ENCODE data around the gene KLHDC8A. TPM values are rescaled to one million over a fixed set of nuclear protein-coding genes. Genes with fewer than 3 reads are reported as not detected.
A peak's percentile ranks its signal among the peaks of the same experiment; 100 is the strongest.

The KLHDC8A gene
- total and polyA plus RNA-seq, 12 donors, result 5.1 to 74.9 (median 38.8) TPM

DNA sequence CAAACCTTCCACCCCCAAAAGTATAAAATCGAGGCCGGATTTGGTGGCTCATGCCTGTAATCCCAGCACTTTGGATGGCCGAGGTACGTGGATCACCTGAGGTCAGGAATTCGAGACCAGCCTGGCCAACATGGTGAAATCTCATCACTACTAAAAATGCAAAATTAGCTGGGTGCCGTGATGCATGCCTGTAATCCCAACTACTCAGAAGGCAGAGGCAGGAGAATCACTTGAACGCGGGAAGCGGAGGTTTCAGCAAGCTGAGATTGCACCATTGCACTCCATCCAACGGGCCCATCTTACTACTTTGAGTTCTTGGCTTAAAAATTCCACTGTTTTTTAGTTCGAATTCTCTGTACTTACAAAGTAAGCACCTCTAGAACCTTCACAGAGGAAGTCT is 11.0 kb downstream of the KLHDC8A start:
- H3K36me3 ChIP-seq (replicated peaks in 1 of 2), result no peaks in the 10 kb centered on the region
- peaks cover 6% of the 10 kb centered on the region for H3K27me3 ChIP-seq

GRCh38 chr1:205344066-205344928 is 12.4 kb downstream of the KLHDC8A start:
- H3K27me3 ChIP-seq, result peaks cover 6% of the 10 kb centered on the region
- intact Hi-C loops (cut with DNase I), result no loop called here
- no peak overlapping the region for H3K27ac ChIP-seq
- WGBS, 4 donors, result 8 to 37% (median 16%) methylated on average over 14 to 59 of the region's 59 CpGs
- no peaks in the 10 kb centered on the region for H3K9me3 ChIP-seq (replicated peaks in 1 of 3)
- H3K4me1 ChIP-seq (replicated peaks in 1 of 2), result peaks cover 16 to 21% of the 10 kb centered on the region in 2 donors
- peak overlapping the region in 2 of 4 donors; percentile 18 to 49 for H3K4me3 ChIP-seq
- no peaks in the 10 kb centered on the region for H3K36me3 ChIP-seq (replicated peaks in 1 of 2)
- TF ChIP-seq POLR2A (IDR thresholded peaks at IDR 0.05), result peak; percentile 5 to 22
- TF ChIP-seq, protein P1, sequence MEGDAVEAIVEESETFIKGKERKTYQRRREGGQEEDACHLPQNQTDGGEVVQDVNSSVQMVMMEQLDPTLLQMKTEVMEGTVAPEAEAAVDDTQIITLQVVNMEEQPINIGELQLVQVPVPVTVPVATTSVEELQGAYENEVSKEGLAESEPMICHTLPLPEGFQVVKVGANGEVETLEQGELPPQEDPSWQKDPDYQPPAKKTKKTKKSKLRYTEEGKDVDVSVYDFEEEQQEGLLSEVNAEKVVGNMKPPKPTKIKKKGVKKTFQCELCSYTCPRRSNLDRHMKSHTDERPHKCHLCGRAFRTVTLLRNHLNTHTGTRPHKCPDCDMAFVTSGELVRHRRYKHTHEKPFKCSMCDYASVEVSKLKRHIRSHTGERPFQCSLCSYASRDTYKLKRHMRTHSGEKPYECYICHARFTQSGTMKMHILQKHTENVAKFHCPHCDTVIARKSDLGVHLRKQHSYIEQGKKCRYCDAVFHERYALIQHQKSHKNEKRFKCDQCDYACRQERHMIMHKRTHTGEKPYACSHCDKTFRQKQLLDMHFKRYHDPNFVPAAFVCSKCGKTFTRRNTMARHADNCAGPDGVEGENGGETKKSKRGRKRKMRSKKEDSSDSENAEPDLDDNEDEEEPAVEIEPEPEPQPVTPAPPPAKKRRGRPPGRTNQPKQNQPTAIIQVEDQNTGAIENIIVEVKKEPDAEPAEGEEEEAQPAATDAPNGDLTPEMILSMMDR (IDR thresholded peaks at IDR 0.05), result no peak
- DNase-seq, result peak in 5 of 7 donors; percentile 39 to 60 (median 50)

More for the DNA sequence above, 11.0 kb downstream of the KLHDC8A start:
- no peak for DNase-seq
- TF ChIP-seq POLR2A (IDR thresholded peaks at IDR 0.05), result no peak
- Histone ChIP-seq H3K4me1 (replicated peaks in 1 of 2) (peaks cover 15 to 20% of the 10 kb centered on the region in 2 donors), H3K4me3 (no peak overlapping the region), H3K27ac (no peak overlapping the region), H3K9me3 (replicated peaks in 1 of 3) (no peaks in the 10 kb centered on the region)
- intact Hi-C loops (cut with DNase I), result no loop called here
- 85 to 95% (median 91%) methylated on average over 11 of the region's 11 CpGs for WGBS, 4 donors

- peaks cover 6% of the 10 kb centered on the region for H3K27me3 ChIP-seq
- H3K9me3 ChIP-seq (replicated peaks in 1 of 3), result no peaks in the 10 kb centered on the region
Observed at GRCh38 chr1:205343431-205344065, 13.2 kb downstream of the KLHDC8A start.

GRCh38 chr1:205342986-205343385 is 13.7 kb downstream of the KLHDC8A start:
- Histone ChIP-seq H3K4me1 (replicated peaks in 1 of 2) (peaks cover 16 to 21% of the 10 kb centered on the region in 2 donors), H3K27ac (peak overlapping the region in 1 of 5 donors; percentile 11), H3K4me3 (peak overlapping the region in 1 of 4 donors; percentile 49), H3K36me3 (replicated peaks in 1 of 2) (no peaks in the 10 kb centered on the region), H3K27me3 (peaks cover 6% of the 10 kb centered on the region), H3K9me3 (replicated peaks in 1 of 3) (no peaks in the 10 kb centered on the region)
- TF ChIP-seq POLR2A (IDR thresholded peaks at IDR 0.05), result no peak
- TF ChIP-seq, protein P1 (IDR thresholded peaks at IDR 0.05), result no peak
- intact Hi-C loops (cut with DNase I), result no loop called here
- no peak for DNase-seq
- WGBS, 4 donors, result 74 to 87% (median 75%) methylated on average over 10 to 12 of the region's 12 CpGs

More at GRCh38 chr1:205343431-205344065, 13.2 kb downstream of the KLHDC8A start:
- no peaks in the 10 kb centered on the region for H3K36me3 ChIP-seq (replicated peaks in 1 of 2)
- H3K4me3 ChIP-seq, result peak overlapping the region in 2 of 4 donors; percentile 18 to 49
- 2 to 4% methylated on average over 62 to 63 of the region's 63 CpGs; no CpG with 5 or more reads in 2 of the 4 donors for WGBS, 4 donors
- no peak for TF ChIP-seq POLR2A (IDR thresholded peaks at IDR 0.05)
- TF ChIP-seq, protein P1 (IDR thresholded peaks at IDR 0.05), result peak in 4 of 6 experiments; percentile 26 to 39 (median 30)
- intact Hi-C loops (cut with DNase I), result no loop called here
- peak overlapping the region in 1 of 5 donors; percentile 11 for H3K27ac ChIP-seq
- H3K4me1 ChIP-seq (replicated peaks in 1 of 2), result peaks cover 16 to 21% of the 10 kb centered on the region in 2 donors
- peak; percentile 38 to 74 (median 61) for DNase-seq
